Measurements from ENCODE around the gene SLMAP. TPM values are rescaled to one million over a fixed set of nuclear protein-coding genes. Genes with fewer than 3 reads are reported as not detected.

Gene SLMAP
- polyA plus RNA-seq, 2 of the 4 experiments (the other 2 are of a cell fraction), result 15.2 to 33.1 TPM

DNA sequence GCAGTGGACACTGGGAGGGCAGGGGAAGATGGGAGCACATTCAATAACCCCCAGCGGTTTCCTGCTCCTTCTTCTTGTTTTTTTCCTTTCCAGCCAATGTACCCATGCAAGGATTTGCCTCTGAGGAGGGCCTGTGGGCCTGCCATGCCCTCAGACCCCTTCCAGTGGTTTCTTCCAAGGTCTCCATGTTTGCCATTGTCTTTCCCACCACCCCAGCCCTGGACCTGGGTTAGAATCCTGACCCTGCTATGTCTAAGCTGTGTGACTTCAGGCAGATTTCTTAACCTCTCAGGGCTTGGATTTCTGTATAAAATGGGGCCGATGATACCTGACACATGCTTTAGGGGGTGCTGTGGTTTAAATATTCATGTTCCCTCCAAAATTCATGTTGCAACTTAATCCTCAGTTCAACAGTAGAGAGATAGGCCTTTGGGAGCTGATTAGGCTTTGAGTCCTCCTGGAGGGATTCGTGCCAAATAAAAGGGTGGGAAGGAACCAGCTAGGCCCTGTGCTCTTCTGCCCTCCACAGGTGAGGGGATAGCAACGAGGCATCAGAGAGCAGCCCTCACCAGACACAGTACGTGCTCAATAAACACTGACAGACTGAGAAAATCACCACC is 205.8 kb downstream of the SLMAP start:
- Histone ChIP-seq H3K4me1 (peaks cover 37% of the 10 kb centered on the region), H3K4me2 (no peak overlapping the region), H3K9me3 (no peaks in the 10 kb centered on the region), H3K4me3 (no peak overlapping the region), H3K27ac (peak overlapping the region; percentile 81 to 86)
- WGBS (ENCODE audit: missing lambda C conversion rate), result 28% methylated on average over 5 of the region's 5 CpGs
- DNase-seq (ENCODE audit: low read depth in 1 of 2, low spot score in 1 of 2) (peak in 1 of 2 experiments; percentile 82), ATAC-seq (peak; percentile 69 to 70; a peak in 5 of 6 replicates), FAIRE-seq (no peak)
- ChIA-PET POLR2A (interaction anchor here (1.1 kb wide), 1 partner anchor 47 kb away, joined by 3 read pairs; the partner anchor contains the start of gene FLNB), CTCF (interaction anchor here (0.6 to 3.0 kb wide), 35 partner anchors 8 to 424 kb away, joined by 3 to 22 read pairs (median 4); partner anchors contain the start of gene FLNB)
- peak; percentile 13 to 85; a peak in 3 of 4 replicates for TF ChIP-seq CEBPB (IDR thresholded peaks at IDR 0.05)
- TF ChIP-seq, protein P1, sequence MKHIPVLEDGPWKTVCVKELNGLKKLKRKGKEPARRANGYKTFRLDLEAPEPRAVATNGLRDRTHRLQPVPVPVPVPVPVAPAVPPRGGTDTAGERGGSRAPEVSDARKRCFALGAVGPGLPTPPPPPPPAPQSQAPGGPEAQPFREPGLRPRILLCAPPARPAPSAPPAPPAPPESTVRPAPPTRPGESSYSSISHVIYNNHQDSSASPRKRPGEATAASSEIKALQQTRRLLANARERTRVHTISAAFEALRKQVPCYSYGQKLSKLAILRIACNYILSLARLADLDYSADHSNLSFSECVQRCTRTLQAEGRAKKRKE (CRISPR knock-in tag; IDR thresholded peaks at IDR 0.05; ENCODE audit: low read depth), result no peak
- TF ChIP-seq, protein P2, sequence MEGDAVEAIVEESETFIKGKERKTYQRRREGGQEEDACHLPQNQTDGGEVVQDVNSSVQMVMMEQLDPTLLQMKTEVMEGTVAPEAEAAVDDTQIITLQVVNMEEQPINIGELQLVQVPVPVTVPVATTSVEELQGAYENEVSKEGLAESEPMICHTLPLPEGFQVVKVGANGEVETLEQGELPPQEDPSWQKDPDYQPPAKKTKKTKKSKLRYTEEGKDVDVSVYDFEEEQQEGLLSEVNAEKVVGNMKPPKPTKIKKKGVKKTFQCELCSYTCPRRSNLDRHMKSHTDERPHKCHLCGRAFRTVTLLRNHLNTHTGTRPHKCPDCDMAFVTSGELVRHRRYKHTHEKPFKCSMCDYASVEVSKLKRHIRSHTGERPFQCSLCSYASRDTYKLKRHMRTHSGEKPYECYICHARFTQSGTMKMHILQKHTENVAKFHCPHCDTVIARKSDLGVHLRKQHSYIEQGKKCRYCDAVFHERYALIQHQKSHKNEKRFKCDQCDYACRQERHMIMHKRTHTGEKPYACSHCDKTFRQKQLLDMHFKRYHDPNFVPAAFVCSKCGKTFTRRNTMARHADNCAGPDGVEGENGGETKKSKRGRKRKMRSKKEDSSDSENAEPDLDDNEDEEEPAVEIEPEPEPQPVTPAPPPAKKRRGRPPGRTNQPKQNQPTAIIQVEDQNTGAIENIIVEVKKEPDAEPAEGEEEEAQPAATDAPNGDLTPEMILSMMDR (IDR thresholded peaks at IDR 0.05), result peak; percentile 71
- no peak for TF ChIP-seq MYC (IDR thresholded peaks at IDR 0.05; ENCODE audit: borderline replicate concordance, low read length)
- no peak for TF ChIP-seq BHLHE40 (IDR thresholded peaks at IDR 0.05; ENCODE audit: low read depth, low read length)
- TF ChIP-seq, protein P3, sequence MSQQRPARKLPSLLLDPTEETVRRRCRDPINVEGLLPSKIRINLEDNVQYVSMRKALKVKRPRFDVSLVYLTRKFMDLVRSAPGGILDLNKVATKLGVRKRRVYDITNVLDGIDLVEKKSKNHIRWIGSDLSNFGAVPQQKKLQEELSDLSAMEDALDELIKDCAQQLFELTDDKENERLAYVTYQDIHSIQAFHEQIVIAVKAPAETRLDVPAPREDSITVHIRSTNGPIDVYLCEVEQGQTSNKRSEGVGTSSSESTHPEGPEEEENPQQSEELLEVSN (IDR thresholded peaks at IDR 0.05; ENCODE audit: borderline replicate concordance, low read depth), result peak; percentile 71; the same call in 1 of the 2 replicates
- peak in 1 of 2 experiments; percentile 23; a peak in 1 of 5 replicates for TF ChIP-seq JUN (IDR thresholded peaks at IDR 0.05)
- no peak for TF ChIP-seq SREBF2 (IDR thresholded peaks at IDR 0.05)
- no peak for TF ChIP-seq TFCP2L1 (CRISPR knock-in tag; IDR thresholded peaks at IDR 0.05)
- TF ChIP-seq ZC3H11A (IDR thresholded peaks at IDR 0.05), result no peak
- TF ChIP-seq RAD21 (conservative IDR thresholded peaks at IDR 0.05 in 1 of 2, IDR thresholded peaks at IDR 0.05 in 1 of 2), result peak; percentile 82 to 87
- no peak for TF ChIP-seq ESRRA (IDR thresholded peaks at IDR 0.05; ENCODE audit: borderline replicate concordance, low read length)
- peak; percentile 95 for TF ChIP-seq ZFP36 (IDR thresholded peaks at IDR 0.05; ENCODE audit: borderline replicate concordance, partially characterized antibody)
- no peak for TF ChIP-seq KDM5A (IDR thresholded peaks at IDR 0.05)
- TF ChIP-seq MAZ (IDR thresholded peaks at IDR 0.05; ENCODE audit: borderline replicate concordance, low read depth, low read length), result no peak
- TF ChIP-seq RNF2 (IDR thresholded peaks at IDR 0.05; ENCODE audit: borderline replicate concordance, low read depth), result no peak
- TF ChIP-seq RCOR1 (IDR thresholded peaks at IDR 0.05; ENCODE audit: low read depth, low read length), result 0 out of 2 replicates have a peak, but pooled peaks have one; percentile 57
- TF ChIP-seq, protein P4, sequence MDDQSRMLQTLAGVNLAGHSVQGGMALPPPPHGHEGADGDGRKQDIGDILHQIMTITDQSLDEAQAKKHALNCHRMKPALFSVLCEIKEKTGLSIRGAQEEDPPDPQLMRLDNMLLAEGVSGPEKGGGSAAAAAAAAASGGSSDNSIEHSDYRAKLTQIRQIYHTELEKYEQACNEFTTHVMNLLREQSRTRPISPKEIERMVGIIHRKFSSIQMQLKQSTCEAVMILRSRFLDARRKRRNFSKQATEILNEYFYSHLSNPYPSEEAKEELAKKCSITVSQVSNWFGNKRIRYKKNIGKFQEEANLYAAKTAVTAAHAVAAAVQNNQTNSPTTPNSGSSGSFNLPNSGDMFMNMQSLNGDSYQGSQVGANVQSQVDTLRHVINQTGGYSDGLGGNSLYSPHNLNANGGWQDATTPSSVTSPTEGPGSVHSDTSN (IDR thresholded peaks at IDR 0.05), result no peak
- no peak for TF ChIP-seq EHMT2 (IDR thresholded peaks at IDR 0.05; ENCODE audit: low read depth)
- peak; percentile 59 for TF ChIP-seq SMC3 (IDR thresholded peaks at IDR 0.05)
- TF ChIP-seq, protein P5, sequence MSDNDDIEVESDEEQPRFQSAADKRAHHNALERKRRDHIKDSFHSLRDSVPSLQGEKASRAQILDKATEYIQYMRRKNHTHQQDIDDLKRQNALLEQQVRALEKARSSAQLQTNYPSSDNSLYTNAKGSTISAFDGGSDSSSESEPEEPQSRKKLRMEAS (IDR thresholded peaks at IDR 0.05), result peak; percentile 69
- no peak for TF ChIP-seq HOXA7 (CRISPR knock-in tag; IDR thresholded peaks at IDR 0.05)
- no peak for TF ChIP-seq CHD4 (IDR thresholded peaks at IDR 0.05; ENCODE audit: borderline replicate concordance)
- TF ChIP-seq HOXB13 (CRISPR knock-in tag; IDR thresholded peaks at IDR 0.05; ENCODE audit: low read depth), result no peak
